Endothelial cell of umbilical vein (primary cell): ENCODE results near the gene SLC23A3. TPM values are rescaled to one million over a fixed set of nuclear protein-coding genes. Genes with fewer than 3 reads are reported as not detected.

ENCODE experiments used
- BruUV-seq: library from RNA; stranded (reverse); fragments of 400-500 nt; replicated peaks from 2 replicates; lab custom pipeline; 2021; lab: Mats Ljungman, UMichigan
- CTCF ChIA-PET: fragments of 300-600, 350-600 bp; sonication (Branson Sonifier 250); formaldehyde crosslinking; loops from one replicate; lab custom pipeline; 2021; ENCODE audit warnings: antibody characterized with exemption, inconsistent platforms; lab: Charles Lee
- POLR2A ChIA-PET: fragments of 300-600, 350-600 bp; sonication (Branson Sonifier 250); formaldehyde crosslinking; loops from one replicate; lab custom pipeline; 2021; ENCODE audit warnings: antibody characterized with exemption, inconsistent platforms; lab: Charles Lee
- DNase-seq: peaks from one replicate; pipeline ENCODE4 v3.0.0-alpha.2; 2011; ENCODE audit warnings: low read depth, low spot score
- FAIRE-seq: peaks from 2 replicates; lab custom pipeline; 2011; peaks lifted over from hg19 to GRCh38; lab: Jason Lieb, UNC
- H2AFZ ChIP-seq: 2 replicates; pipeline ENCODE4 v1.6.0; 2012; ENCODE audit warnings: low read depth, low read length, control low read depth, inconsistent platforms
- H3K27ac ChIP-seq: 2 replicates; pipeline ENCODE4 v1.5.1; 2011; ENCODE audit warnings: low read depth, mild to moderate bottlenecking, control low read depth, low read length, moderate library complexity; ENCODE audit not compliant: insufficient read depth
- H3K27me3 ChIP-seq, 2 experiments: 2 replicates each; pipeline versions ENCODE4 v1.6.0 to v1.6.1; 2011; ENCODE audit warnings: low read length in 2 of 2, mixed read lengths in 1 of 2; ENCODE audit not compliant: control insufficient read depth in 2 of 2, insufficient read depth in 2 of 2
- H3K36me3 ChIP-seq, 2 experiments: 2 replicates in 1 of 2; 3 replicates in 1 of 2; pipeline ENCODE4 v1.5.1; 2011; ENCODE audit warnings: low read length in 2 of 2, mild to moderate bottlenecking in 1 of 2, moderate library complexity in 1 of 2; ENCODE audit not compliant: control insufficient read depth in 2 of 2, insufficient read depth in 2 of 2; ENCODE audit errors: extremely low read depth in 1 of 2
- H3K4me1 ChIP-seq: 3 replicates; pipeline ENCODE4 v1.5.1; 2011; ENCODE audit warnings: mild to moderate bottlenecking, low read length; ENCODE audit not compliant: control insufficient read depth, insufficient read depth; ENCODE audit errors: extremely low read depth
- H3K4me2 ChIP-seq: 2 replicates; pipeline ENCODE4 v1.6.1; 2011; ENCODE audit warnings: low read length, control low read depth, mixed read lengths; ENCODE audit not compliant: insufficient read depth
- H3K4me3 ChIP-seq, 3 experiments: fragments of 200-600 bp in 1 of 3; sonication (generic), shearing (Covaris generic) in 1 of 3; replicated peaks in 1 of 3; 2 replicates each; pipeline ENCODE4 v1.5.1; 2011 to 2016; ENCODE audit warnings: control low read depth in 3 of 3, low read length in 3 of 3, mild to moderate bottlenecking in 2 of 3, inconsistent platforms in 1 of 3, low read depth in 1 of 3, moderate library complexity in 1 of 3; ENCODE audit not compliant: insufficient read depth in 1 of 3
- H3K79me2 ChIP-seq: 2 replicates; pipeline ENCODE4 v1.6.0; 2012; ENCODE audit warnings: low read length, inconsistent platforms; ENCODE audit not compliant: control insufficient read depth, insufficient read depth
- H3K9ac ChIP-seq: replicated peaks from 2 replicates; pipeline ENCODE3; 2011; ENCODE audit warnings: low read length, control low read depth; ENCODE audit not compliant: insufficient read depth; ENCODE audit errors: extremely low read depth
- H3K9me1 ChIP-seq: replicated peaks from 3 replicates; pipeline ENCODE4 v1.6.0; 2011; ENCODE audit warnings: mild to moderate bottlenecking, low read length; ENCODE audit not compliant: control insufficient read depth, insufficient read depth; ENCODE audit errors: extremely low read depth
- H3K9me3 ChIP-seq: replicated peaks from 2 replicates; pipeline ENCODE4 v1.5.1; 2012; ENCODE audit warnings: low read length, inconsistent platforms; ENCODE audit not compliant: control insufficient read depth, insufficient read depth
- H4K20me1 ChIP-seq: replicated peaks from 2 replicates; pipeline ENCODE3; 2011; ENCODE audit warnings: mild to moderate bottlenecking, low read length; ENCODE audit not compliant: control insufficient read depth, insufficient read depth; ENCODE audit errors: extremely low read depth
- EZH2 ChIP-seq: IDR thresholded peaks from 2 replicates; pipeline ENCODE4 v1.6.1; 2012; ENCODE audit warnings: borderline replicate concordance, low read depth, mild to moderate bottlenecking, moderate library complexity, low read length, inconsistent platforms; ENCODE audit not compliant: severe bottlenecking
- MYC ChIP-seq: IDR thresholded peaks from one replicate; pipeline ENCODE4 v1.6.1; 2011; ENCODE audit warnings: mild to moderate bottlenecking, low read depth, low read length
- dilution Hi-C: fragments of 300-500 bp; cut with MboI; formaldehyde crosslinking; loops from one replicate; pipeline ENCODE4 v1.15.0; 2019; ENCODE audit warnings: low sequenced_read_pairs; ENCODE audit not compliant: extremely low pct_ligation_motif_present
- intact Hi-C: fragments of 100-400 bp; cut with micrococcal nuclease; formaldehyde crosslinking; loops from one replicate; pipeline ENCODE4 v1.10.0; 2022
- polyA plus RNA-seq, 4 experiments: library from polyadenylated mRNA; depleted of rRNA in 3 of 4; stranded (reverse) in 3 of 4; unstranded in 1 of 4; fragments of >200 nt; gene quantifications; 2 replicates each; pipeline versions ENCODE4 v1.2.1 to v1.2.3, GENCODE V29; 2011 to 2012; ENCODE audit warnings: missing spikeins in 1 of 4
- total RNA-seq: library from RNA; stranded (reverse); gene quantifications from 2 replicates; pipeline ENCODE4 v1.2.3, GENCODE V29; 2021
- TF ChIP-seq, protein P1 (sequence below): IDR thresholded peaks from 2 replicates; pipeline ENCODE4 v1.6.1; 2011; ENCODE audit not compliant: insufficient read depth, insufficient read length
- TF ChIP-seq, protein P2 (sequence below), 2 donors: IDR thresholded peaks; 1 replicate in 1 of 2; 2 replicates in 1 of 2; pipeline ENCODE4 v1.5.1; 2011; ENCODE audit warnings: low read length in 2 of 2, mild to moderate bottlenecking in 2 of 2, moderate library complexity in 2 of 2, control low read depth in 1 of 2, inconsistent platforms in 1 of 2, low read depth in 1 of 2; ENCODE audit not compliant: insufficient read depth in 1 of 2; ENCODE audit errors: extremely low read depth in 1 of 2

SLC23A3 gene
- total and polyA plus RNA-seq, 2 donors (not counting 3 experiments of a cell fraction or from before 2014, with no cell fraction given): 2.7 to 7.1 TPM

DNA sequence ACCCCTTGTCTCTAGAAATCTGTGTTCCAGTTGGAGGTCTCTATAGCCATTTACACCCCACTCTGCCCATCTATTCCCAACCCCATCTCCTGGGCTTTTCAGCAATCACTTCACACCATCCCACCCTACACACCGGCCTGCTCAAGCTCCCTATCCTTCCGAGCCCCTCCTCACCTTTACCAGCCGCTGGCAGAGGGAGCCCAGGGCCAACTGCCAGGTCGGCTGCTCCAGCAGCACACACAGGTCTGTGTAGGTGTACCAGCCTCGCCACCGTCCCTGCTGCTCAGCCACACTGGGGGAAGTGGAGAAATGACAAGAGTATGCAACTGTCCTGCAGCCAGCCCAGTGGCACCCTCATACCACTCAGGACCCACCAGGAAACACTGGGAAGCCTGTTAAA, 3.3 kb upstream of the SLC23A3 start:
- no peak for FAIRE-seq
- Histone ChIP-seq H3K9me1 (no peaks in the 10 kb centered on the region), H3K79me2 (peaks cover 6% of the 10 kb centered on the region), H3K4me2 (no peak overlapping the region), H3K9ac (no peak overlapping the region), H3K27me3 (no peaks in the 10 kb centered on the region), H4K20me1 (peaks cover 3% of the 10 kb centered on the region), H3K27ac (no peak overlapping the region), H3K36me3 (peaks cover 0 to 19% of the 10 kb centered on the region in 2 experiments), H3K9me3 (no peaks in the 10 kb centered on the region), H3K4me3 (no peak overlapping the region), H2AFZ (no peak overlapping the region), H3K4me1 (peaks cover 8% of the 10 kb centered on the region)
- POLR2A ChIA-PET: no interaction called here
- dilution Hi-C loops (no loop called here), intact Hi-C loops (no loop called here)
- no peak for TF ChIP-seq MYC
- TF ChIP-seq EZH2: no peak
- TF ChIP-seq, protein P1, sequence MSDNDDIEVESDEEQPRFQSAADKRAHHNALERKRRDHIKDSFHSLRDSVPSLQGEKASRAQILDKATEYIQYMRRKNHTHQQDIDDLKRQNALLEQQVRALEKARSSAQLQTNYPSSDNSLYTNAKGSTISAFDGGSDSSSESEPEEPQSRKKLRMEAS: no peak
- TF ChIP-seq, protein P2, sequence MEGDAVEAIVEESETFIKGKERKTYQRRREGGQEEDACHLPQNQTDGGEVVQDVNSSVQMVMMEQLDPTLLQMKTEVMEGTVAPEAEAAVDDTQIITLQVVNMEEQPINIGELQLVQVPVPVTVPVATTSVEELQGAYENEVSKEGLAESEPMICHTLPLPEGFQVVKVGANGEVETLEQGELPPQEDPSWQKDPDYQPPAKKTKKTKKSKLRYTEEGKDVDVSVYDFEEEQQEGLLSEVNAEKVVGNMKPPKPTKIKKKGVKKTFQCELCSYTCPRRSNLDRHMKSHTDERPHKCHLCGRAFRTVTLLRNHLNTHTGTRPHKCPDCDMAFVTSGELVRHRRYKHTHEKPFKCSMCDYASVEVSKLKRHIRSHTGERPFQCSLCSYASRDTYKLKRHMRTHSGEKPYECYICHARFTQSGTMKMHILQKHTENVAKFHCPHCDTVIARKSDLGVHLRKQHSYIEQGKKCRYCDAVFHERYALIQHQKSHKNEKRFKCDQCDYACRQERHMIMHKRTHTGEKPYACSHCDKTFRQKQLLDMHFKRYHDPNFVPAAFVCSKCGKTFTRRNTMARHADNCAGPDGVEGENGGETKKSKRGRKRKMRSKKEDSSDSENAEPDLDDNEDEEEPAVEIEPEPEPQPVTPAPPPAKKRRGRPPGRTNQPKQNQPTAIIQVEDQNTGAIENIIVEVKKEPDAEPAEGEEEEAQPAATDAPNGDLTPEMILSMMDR (IDR thresholded peaks at IDR 0.05; ENCODE audit: extremely low read depth in 1 of 2, insufficient read depth in 1 of 2, low read depth in 1 of 2, low read length in 2 of 2): no peak
- BruUV-seq: no TSS peak
- CTCF ChIA-PET: interaction anchor here (2.9 to 5.2 kb wide), 2 partner anchors 122 to 144 kb away, joined by 9 to 32 read pairs; no protein-coding TSS in a partner anchor
- no peak for DNase-seq
